ENCODE data around the gene THAP4.

The THAP4 gene

DNA sequence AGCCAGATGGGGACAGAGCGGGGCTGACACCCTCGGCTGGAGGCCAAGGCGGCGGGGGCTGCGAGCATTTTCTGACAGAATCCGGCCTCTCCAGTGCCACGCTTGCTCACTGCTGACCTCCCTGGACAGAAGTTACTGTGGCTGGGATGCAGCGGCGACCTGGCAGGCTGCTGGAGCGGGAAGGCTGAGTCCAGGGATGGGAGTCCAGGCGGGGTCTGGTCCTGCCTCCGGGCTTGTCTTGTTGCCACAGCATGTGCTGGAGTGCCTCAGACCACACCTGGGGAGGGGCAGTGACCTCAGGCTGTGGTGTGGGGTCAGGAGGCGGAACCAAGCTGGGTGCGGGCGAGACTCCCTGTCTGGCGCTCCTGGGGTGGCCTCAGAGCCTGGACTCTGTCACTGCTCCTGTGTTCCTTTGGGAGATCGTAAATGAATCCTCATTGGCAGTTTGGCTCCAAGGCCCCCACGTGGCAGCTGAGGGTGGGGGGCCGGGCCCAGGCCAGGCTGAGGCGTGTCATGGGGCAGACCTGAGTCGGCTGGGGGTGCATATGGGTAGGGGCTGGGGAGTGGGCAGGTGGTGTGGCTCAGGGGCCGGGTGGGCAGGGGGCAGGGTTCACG lies 72.9 kb downstream of the THAP4 start:
- no peak for DNase-seq (ENCODE audit: low spot score)

DNA sequence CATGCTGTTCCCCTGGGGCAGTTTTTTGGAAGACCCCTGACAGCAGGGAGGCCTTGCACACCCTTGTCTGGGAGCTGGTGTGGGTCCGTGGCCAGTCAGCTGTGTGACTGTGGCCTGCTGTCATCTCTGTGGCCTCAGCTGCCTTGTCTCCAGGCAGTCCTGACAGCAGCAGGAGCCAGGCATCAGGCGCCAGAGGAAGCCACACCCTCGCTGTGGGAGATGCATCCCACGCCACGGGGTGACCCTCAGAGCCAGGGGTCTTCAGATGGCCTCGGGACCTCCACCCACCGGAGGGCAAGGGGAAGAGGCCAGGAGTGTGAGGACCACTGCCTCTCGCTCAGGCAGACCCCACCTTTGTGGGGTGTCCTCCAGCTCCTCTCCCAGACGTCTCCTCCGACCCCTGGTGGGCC lies 73.4 kb downstream of the THAP4 start:
- no peak for DNase-seq (ENCODE audit: low spot score)

DNA sequence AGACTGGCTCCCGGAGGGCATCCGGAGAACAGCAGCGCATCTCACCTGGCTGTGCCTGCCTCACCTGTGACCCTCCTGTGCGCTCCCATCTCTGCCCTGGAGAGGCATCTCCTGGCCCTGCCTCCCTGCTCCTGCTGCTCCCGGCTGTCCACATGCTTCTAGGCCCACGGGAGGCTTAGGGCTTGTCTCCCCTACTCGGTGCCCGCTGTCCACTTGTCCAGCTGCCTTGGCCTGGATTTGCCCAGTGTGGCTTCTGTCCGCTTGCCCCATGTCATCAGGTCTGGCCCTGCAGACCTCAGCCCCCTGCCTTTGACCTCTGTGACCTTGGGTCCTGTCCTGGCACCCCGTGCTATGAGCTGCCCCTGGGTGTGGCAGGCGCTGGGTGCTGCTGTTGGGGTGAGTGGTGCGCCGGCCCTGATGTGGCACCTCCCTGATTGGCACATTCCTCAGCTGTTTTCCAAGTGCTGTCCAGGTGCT lies 73.9 kb downstream of the THAP4 start:
- no peak for DNase-seq (ENCODE audit: low spot score)

DNA sequence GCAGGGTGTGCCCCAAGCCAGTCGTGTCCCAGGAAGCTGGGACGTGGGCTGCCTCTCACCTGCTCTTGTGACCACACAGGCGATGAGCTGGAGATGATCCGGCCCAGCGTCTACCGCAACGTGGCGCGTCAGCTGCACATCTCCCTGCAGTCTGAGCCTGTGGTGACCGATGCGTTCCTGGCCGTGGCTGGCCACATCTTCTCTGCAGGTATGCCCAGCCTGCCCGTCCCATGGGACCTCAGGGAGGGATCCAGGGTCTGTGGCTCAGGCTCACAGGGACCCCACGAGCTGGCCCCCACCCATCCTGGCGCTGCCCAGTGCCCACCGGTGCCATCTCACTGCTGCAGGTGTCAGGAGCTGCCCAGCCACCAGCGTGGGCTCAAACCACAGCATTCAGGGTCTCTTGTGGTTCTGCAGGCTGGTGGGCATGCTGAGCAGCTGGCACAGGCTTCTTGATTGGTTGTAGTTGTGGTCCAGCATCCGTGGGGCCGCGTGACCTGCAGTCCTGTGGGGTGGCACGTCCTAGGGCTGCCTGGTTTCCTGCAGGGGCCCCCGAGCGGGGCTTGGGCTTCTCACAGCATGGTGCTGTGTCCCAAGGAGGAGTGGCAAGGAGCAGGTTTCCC lies 74.6 kb downstream of the THAP4 start:
- no peak for DNase-seq (ENCODE audit: low spot score)

DNA sequence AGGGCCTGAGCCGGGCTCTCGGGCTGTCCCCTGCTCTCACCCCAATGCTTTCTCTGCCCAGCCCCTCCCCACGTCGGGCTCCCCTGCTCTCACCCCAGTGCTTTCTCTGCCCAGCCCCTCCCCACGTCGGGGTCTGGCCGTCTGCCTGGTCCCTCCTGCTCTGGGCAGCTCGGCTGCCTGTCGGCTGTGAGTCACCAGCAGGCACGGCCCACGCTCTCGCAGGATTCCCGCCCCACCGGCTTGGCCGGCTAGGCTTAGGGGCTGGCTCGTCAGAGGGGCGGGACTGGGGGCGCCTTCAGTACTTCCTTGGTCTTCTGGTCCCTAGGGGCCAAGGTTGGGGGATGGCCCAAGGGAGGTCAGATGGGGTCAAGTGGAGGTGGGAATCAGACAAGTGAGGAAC lies 75.1 kb downstream of the THAP4 start:
- peak; percentile 84 for DNase-seq (ENCODE audit: low spot score)

DNA sequence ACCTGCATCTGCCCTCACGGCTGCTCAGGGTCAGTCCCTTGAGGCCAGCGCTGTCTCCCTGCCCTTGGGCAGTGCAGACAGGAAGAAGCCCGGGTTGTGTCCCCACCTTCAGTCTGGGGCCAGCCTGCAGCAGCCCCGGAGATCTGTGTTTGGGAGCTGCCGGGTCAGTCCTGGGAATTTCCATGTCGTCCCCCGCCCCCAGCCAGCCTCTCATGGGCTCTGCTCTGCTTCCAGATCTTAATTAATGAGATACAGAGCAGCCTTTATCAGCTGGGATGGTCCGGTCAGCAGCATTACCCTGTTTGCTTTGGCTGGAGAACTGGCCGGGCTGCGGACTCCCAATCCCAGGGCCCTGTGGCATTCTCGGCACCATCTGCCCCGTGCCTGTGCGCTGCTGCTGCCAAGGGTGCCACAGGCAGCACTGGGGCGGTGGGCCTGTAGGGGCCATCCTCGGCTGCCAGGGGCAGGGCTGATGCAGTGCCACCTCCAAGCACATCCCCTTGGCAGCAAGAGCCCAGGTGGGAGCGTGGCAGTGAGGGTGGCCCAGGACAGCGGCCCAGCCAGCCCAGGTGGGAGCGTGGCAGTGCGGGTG lies 76.0 kb downstream of the THAP4 start:
- DNase-seq (ENCODE audit: low spot score), result peak; percentile 20

DNA sequence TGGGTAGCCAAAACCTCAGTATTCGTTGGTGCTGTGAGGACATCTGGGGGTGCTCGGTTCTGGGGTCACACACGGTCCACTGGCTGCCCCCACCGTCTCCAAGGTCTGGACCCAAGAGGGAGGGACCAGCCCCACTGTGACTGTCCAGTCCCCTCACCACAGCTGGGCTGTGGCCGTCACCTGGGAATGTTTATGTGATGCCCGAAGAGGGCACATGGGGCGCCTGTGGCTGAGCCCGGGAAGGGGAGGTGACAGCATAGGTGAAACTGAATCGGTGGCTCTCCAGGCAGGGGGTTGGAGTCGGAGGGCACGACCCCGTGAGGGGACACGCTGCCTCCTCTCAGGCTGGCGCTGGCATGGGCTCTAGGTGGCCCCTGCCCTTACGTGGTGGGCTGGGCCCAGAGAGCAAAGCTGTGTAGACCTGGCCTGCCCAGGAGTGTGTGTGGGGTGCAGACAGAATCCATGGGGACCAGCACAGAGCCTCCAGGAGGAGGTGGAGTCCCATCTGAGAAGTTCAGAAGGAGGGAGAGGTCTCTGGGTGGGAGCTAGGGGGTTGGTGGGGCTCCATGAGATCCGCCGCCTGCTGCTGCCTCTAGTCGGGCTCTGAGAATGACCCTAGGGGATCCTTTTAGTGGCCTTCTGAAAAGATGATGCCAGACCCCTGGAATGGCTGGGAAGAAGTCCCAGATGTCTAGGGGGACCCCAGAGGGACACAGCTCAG lies 76.6 kb downstream of the THAP4 start:
- no peak for DNase-seq (ENCODE audit: low spot score)

DNA sequence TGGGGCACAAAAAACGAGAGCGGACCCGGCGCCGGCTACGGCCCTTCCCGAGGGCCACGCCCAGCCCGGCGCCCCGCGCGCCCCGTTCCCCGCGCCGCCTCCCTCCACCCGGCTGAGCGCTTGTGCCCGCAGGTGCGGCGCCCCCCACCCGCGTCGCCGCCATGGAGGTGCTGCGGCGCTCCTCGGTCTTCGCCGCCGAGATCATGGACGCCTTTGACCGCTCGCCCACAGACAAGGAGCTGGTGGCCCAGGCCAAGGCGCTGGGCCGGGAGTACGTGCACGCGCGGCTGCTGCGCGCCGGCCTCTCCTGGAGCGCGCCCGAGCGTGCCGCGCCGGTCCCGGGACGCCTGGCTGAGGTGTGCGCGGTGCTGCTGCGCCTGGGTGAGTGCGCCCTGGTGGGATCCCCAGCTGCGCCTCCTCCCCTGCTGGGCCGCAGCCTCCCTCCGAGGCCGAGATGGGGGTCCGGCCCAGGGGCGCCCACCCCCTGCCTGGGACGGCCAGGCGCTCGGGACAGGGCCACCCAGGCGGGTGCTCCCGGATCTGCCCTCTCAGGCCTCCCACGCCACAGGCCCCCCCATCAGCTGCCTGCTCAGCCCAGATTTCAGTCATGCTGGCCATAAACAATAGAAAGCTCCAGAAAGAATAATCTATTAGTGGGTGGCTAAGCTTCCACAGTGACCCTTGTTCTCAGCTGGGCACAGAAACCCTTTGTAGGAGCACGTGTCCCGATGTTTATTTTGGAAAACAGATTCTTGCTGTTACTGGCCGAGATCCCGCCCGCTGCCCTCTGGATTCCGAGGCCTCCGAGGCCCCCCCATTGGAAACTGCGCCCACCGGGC lies 77.4 kb downstream of the THAP4 start:
- peak; percentile 46 for DNase-seq (ENCODE audit: low spot score)

DNA sequence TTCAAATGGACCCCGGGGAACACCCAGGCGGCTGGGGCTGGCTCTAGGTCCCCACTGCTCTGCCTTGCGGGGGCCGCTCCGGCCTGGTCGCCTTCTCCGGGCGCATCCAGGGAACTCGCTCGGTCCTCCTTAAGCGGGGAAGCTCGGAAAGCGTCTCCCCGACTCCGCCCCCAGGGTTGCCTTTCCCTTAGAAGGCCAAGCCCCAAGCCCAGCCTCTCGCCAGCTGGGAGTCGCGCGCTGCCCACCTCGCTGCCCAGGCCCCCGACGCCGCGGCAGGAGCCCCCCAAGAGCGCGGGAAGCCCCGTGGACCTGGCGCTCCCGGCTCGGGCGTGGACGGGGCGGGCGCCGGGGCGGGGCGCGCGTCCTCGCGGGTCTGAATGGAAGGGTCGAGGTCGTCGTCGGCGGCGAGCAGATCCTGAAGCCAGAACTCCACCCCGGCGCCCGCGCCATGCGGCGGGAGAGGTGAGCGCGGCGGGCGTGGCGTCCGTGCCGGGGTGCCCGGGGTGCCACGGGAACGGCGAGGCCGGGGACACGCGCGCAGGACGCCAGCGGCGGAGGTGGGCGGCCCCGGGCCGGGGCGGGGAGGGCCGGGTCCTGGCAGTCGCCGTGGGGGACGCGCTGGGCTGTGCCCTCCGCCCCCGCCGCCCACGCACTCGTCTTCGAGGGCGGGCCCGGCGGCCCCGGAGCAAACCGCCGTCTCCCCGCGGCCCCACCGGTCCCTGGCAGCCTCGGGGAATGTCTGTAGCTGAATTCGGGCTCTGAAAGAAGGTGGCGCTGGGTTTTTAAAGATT lies 78.2 kb downstream of the THAP4 start, which contains the start of gene BOK:
Gene BOK (plus strand): TSS at position 214 of the 791 bp plus-strand sequence. CDS start 739 bp downstream, outside the sequence.
- peak; percentile 85 for DNase-seq (ENCODE audit: low spot score)

DNA sequence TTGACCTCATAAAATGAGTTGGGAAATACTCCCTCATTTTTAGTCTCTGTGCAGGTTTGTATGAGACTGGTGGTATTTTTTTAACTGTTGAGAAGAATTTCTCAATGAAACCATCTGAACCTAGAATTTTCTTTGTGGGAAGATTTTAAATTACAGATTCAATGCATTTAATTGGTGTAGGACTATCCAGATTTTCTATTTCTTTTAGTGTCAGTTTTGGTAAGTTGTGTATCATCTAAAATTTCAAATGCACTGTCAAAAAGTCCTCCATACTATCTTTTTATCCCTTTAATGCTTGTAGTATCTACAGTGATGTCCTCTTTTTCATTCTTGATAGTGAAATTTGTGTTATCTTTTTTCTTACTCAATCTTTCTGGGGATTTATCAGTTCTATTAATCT lies 80.2 kb downstream of the THAP4 start:
- DNase-seq (ENCODE audit: low spot score), result no peak

DNA sequence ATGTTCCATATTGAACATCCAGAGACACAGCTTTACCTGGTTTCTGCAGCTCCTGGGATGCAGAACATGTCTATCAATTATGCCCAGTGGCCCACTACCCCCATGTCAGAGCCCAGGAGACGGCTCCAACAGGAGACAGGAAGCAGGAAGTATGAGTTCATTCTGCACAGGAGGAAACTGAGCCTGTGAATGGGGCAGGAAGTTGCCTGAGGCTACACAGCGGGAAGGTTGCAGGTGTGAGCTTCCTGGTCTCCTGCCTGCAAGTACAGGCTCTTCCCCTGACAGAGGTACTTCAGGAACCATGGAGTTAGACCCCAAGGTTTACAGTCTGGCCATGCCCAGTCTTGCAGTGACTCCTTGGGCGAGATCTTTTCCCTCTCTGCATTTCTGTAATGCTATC lies 81.2 kb downstream of the THAP4 start:
- no peak for DNase-seq (ENCODE audit: low spot score)

DNA sequence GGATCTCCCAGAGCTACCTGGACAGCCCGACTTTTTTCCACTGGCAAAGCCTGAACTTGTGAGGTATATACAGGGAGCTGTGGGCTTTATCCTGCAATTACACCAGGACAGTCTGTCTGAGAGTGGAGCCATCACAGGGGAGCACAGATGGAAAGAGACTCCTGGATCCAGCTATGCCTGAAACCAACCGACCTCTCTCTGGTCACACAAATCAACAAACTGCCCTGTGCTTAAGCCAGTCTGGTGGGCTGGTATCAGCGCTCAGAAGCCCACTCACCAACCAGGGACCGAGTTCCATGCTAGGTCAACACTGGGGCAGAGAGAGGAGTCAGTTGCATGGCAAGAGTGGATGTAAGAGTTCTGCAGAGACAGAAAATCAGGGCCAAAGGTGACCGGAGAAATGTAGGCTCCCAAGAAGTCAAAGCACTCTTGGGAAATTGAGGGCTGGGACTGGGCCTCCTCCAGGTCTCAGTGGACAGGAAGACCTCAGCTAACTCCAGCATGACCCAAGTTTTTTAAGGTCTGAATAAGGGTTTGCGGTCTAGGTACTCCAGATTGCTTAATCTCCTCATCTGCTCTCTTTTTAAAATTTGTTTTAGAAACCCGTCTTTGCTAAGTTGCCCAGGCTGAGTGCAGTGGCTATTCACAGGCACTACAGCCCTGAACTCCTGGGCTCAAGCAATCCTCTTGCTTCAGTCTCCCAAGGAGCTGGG lies 82.2 kb downstream of the THAP4 start:
- no peak for DNase-seq (ENCODE audit: low spot score)

DNA sequence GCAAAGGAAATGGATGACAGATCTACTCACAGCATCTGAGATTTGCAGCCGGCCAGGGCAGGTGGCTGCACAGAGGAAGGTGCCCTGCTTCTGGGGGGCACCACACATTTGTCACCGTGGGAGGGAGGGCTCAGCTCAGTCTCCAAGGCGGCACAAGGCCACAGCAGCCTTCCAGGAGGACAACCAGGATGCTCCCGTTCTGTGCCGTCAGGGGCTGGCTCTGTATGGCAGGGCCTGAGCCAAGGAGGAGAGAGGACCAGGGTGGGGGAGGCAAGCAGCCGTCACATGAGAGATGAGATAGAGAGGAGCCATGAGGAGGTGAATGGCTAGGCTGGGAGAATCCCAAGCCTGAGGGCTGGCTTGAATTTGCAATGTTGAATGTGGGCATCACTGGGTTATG lies 83.0 kb downstream of the THAP4 start:
- no peak for DNase-seq (ENCODE audit: low spot score)

DNA sequence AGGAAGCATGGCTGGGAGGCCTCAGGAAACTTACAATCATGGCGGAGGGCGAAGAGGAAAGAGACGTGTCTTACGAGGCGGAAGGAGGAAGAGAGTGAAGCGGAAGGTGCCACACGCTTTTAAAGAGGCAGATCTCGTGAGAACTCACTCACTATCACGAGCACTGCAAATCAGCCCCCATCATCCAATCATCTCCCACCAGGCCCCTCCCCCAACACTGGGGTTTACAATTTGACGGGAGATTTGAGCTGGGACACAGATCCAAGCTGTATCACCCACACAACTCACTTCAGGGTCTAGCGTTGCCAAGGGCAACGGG lies 83.5 kb downstream of the THAP4 start:
- no peak for DNase-seq (ENCODE audit: low spot score)

DNA sequence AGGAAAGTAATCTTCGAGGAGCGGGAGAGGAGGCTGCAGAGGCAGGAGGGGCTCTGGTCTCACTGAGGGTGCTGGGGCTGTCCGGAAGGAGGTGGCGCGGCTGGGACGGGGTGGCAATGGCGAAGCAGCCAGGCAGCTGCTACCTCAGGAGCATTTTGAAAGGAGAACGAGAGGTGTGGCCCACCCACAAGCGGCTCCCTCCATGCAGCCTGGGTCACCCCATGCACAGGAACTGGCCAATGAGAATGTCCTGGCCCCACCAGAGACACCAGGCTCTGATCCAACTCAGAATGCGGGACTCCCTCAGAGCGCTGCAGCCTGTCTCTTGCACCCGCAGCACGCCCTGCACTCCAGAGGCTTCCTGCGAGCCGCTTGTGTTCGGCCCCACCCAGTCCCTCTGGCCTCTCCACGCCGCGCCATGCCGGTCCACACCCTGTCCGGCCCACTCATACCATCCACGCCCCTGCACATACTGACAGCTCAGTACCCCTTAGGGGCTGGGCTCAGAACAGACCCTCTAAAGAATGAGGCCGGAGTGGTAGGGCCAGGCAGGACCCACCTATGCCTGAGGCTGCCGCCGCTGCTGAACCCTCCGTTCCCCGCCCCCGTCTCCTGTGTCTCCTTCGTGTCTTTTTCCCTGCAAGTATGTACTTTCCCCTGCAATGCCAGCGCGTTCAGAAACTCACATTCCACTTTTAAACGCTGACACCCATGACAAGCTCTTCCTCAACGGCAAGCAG lies 84.8 kb downstream of the THAP4 start:
- DNase-seq (ENCODE audit: low spot score), result no peak

DNA sequence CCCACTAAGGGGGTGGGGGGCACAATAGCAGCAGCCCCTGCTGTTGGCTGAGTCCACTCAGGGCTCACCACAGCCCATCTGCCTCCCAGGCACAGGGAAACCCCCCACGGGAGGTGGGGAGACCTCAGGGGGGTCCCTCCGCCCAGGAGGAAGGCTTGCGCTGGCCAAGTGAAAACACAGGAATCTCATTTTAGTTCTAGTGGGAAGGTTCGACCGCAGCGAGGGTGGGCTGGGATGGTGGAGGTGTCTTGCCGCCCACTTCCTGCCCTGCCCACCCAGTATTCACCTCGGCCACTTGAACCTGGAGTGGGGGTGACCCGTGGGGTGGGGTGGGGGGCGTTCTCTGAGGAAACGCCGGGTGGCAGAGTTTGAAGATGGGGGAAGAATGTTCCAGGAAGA lies 85.4 kb downstream of the THAP4 start:
- no peak for DNase-seq (ENCODE audit: low spot score)

DNA sequence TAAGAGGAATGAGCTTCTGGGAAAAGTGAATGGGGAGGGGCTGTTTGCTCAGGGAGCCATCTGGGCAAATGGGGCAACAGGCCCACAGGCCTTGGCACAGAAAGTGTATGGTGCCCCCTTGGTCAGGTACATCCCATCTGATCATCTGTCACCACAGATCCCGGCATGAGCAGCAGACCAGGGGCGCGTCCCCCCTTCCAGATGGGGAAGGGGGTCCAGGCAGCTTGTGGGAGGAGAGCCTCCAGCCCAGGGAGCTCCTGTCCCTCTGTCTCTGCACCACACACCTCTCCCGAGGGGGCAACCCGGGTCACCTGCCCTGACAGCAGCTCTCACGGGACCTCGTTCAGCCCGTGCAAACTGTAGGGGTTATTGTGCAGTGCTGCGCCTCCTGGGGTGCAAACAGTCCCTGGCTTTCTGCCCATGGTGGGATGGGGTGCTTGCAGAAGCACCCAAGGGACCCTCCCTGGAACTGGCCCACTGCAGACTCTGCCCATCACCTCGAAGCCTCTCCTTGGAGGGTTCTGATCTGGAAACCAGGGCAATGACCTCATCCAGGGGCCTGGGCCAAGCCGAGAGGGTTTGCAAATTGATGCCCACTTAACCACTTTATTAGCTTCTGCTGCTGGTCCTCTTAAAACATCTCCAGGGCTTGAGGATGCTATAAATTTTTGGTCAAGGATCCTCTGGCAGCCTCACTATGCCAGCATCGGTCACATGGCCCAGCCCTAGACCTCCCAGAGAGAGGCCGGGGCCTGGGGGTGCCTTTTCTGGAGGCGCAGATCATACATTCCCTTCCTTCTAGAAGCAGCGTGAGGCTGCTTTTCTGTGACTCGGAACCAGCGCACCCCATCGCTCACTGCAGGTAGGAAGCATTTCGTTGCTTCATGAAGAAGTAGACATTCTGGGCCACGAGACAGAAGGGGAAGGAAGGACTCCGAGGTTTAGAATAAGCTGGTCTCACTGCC lies 86.1 kb downstream of the THAP4 start:
- DNase-seq (ENCODE audit: low spot score), result no peak

DNA sequence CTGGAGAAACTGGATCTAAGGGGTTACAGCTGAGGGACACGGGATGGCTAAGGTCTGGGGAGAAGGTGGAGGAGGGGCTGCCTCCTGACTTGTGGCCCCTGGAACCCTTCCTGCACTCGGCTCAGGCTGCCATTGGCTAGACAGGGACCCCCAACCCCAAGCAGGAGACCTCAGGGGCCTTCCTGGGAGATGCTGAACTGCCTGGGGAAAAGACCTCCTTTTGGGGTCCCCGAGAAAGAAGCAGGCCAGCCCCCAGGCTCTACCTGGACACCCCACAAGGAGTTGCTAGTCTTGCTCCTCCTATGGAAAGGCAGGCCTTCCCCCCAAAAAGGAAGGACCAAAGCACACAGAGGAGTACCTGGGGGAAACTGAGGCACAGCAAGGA lies 88.5 kb downstream of the THAP4 start:
- DNase-seq (ENCODE audit: low spot score), result no peak

All from AG08395 (cell line).